NOMO-1 (cell line): ENCODE results near the gene LYPD4.

ENCODE experiments used
- DNase-seq, 2 experiments: peaks; one replicate each; lab custom pipeline; 2025; ENCODE audit not compliant: unreplicated experiment in 2 of 2; lab: John Stamatoyannopoulos, UW

The LYPD4 gene

GRCh38 chr19:41853344-41853743 lies 8.9 kb upstream of the LYPD4 start:
- no peak for DNase-seq

DNA sequence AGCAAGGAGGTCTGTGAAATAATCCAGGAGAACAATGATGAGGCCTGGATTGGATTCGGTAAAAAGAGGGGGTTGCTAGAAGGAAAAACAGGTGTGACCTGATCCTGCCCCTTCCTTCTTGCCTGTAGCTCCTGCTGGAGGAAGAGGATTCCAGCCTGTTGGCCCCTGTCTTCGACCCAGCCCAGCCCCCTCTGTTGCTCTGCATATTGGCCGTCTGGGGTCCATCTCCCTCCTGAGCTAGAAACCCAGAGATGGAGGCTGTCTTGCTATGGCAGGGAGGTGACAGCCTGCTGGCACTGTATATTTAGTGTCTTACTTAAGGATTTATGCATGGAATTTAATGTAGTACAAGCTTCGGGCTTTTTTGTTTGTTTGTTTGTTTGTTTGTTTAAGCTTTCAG lies 7.0 kb upstream of the LYPD4 start:
- DNase-seq = no peak

DNA sequence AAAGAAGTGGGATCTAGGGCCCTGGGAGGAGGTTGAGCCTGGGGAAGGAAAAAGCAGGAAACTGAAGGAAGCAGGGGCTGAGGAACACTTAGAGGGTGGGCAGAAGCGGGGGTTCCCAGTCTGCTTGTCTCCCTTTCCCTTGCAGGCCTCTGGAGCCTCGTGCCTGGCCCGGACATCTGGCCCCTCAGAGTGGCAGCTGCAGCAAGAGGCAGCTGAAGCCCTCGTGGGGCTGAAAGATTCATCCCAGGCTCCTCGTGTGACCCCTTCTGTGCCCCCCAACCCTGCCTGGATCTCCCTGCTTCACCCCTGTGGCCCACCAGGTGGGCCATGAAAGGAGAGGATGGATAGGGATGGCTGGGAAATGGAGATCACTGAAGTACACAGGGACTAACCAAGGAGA lies 5.9 kb upstream of the LYPD4 start:
- no peak for DNase-seq

GRCh38 chr19:41849067-41849466 lies 4.6 kb upstream of the LYPD4 start:
- no peak for DNase-seq

DNA sequence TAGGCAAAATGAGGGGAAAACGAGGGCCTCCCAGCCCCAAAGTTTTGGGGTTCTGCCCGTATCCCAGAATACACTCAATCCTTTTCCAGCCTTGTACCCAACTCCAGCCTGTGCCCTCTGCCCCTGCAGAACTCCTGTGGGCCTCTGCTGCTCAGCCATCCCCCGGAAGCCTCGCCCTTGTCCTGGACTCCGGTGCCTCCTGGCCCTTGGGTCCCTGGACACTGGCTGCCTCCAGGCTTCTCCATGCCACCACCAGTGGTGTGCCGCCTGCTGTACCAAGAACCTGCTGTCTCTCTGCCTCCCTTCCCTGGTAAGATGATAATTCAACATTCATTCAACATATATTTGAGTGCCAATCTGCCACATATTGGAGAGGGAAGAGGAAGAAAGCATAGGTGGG lies 4.2 kb upstream of the LYPD4 start:
- DNase-seq = no peak

GRCh38 chr19:41847351-41848105 lies 3.0 kb upstream of the LYPD4 start:
- DNase-seq = no peak

- DNase-seq = no peak
Measured at GRCh38 chr19:41845051-41845590, 638 bp upstream of the LYPD4 start.

- DNase-seq = no peak
Measured at GRCh38 chr19:41845001-41845050, 343 bp upstream of the LYPD4 start, which contains the start of gene DMRTC2. DMRTC2 (plus strand) TSS chr19:41845042; CDS start chr19:41847429, 2,387 bp downstream.

- no peak for DNase-seq
Measured at GRCh38 chr19:41843371-41843770, 1.1 kb downstream of the LYPD4 start.

GRCh38 chr19:41839211-41839610 lies 5.3 kb downstream of the LYPD4 start:
- DNase-seq = no peak

- no peak for DNase-seq
Measured at GRCh38 chr19:41837981-41838708, 6.3 kb downstream of the LYPD4 start.

DNA sequence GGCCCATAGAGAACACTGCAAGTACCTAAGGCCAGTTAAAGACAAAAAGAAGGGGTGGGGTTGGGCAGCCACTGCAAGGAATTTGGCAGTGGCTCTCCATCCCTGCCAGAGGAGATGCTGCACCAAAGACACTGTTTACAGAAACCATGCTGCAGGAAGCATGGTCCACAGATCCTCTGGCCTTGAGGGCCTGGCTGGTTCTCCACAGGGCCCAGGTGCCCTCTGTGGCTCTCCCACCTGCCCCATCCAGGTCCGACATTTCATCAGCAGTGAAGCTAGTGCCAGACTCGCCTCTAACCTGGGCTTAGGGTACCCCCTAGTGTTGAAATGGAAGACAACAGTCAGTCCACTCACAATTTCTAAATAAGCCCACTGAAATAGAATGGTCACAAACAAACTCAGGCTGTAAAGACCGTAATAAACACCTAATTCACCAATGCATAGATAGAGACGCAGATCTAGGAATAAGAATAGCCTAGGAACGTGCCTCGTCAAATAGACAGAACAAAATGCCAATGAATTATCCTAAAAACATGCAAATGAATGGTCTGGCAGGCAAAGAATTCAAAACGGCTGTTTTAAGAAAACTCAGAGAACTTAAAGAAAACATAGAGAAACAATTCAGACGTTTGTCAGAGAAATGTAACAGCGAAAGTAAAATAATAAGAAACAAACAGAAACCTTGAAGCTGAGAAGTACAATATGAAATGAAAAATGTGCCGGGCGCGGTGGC lies 23.3 kb downstream of the LYPD4 start:
- DNase-seq = peak; percentile 29 to 65

GRCh38 chr19:41816761-41817160 lies 27.7 kb downstream of the LYPD4 start:
- DNase-seq = no peak

DNA sequence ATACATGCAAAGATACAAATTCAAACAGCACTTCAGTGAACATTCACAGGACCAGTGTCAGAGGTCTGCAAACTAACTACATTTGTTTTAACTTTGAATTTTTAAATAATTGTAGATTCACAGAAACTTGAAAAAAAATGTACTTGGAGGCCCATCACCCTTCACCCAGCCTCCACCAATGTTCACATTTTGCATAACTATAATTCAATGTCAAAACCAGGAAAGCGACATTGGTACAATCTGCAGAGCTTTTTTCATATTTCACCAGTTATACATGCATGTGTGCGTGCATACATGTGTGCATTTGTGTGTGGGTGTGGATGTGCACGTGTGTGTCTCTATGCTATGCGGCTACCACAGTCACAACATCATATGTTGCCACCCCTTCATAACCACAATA lies 29.2 kb downstream of the LYPD4 start:
- DNase-seq = no peak

- no peak for DNase-seq
Measured at GRCh38 chr19:41813911-41814310, 30.6 kb downstream of the LYPD4 start.

- no peak for DNase-seq
Measured at GRCh38 chr19:41811981-41812380, 32.5 kb downstream of the LYPD4 start.

GRCh38 chr19:41811036-41811435 lies 33.4 kb downstream of the LYPD4 start:
- peak; percentile 71 to 86 for DNase-seq

DNA sequence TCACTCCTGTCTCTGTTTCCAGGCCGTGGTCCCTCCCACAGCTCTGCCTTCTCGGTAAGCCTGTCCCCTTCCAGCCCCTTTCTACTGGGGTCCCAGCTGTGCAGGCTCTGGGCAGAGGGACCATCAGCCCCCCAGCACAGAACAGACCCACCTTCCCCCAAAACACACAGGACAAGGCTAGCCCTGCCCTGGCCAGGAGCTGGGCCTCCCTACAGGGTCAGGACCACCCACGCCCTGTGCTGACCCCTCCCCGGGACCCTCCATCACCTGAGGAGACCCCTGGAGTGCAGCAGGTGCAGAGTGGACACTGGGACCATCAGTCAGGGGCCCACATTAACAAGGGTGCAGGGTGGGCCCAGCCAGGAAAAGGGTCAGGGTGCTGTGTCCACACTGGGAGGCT lies 34.2 kb downstream of the LYPD4 start:
- no peak for DNase-seq

DNA sequence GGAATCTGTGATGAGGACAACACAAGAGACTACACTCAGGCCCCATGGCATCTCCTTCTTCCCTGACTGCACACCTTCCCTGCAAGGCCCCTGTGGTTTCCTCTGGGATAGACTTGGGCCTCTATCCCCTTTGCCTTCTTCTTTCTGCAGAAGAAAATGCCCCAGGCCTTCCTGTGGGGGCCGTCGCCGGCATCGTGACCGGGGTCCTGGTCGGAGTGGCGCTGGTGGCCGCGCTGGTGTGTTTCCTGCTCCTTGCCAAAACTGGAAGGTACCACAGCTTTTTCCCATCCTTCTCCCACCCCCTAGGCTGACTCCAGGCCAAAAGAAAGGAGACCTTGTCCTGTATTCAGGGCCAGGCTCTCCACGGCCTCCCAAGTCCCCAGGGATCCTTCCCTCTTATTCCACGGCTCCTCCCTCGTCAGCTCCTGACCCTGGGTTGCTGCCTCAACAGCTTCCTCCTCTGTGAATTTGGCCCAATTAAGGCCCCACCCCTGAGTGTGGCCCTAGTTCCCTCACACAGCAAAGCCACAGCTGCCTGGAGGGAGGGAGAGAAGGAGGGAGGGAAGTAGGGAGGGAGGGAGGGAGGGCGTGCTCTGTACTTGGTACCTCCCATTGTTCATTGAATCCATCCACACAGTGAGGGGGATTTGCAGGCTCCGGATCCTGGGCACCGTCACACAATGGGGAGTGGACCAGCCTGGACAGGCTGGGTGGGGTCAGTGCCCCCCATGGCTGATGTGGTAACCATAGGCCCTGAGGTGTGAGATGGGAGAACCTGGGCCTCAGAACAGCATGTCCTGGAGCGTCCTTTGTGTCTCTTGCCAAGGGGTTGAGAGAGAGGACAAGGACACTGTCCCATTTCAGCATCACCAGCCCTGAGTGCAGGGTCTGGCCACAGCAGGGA lies 35.6 kb downstream of the LYPD4 start:
- peak; percentile 65 to 81 for DNase-seq

DNA sequence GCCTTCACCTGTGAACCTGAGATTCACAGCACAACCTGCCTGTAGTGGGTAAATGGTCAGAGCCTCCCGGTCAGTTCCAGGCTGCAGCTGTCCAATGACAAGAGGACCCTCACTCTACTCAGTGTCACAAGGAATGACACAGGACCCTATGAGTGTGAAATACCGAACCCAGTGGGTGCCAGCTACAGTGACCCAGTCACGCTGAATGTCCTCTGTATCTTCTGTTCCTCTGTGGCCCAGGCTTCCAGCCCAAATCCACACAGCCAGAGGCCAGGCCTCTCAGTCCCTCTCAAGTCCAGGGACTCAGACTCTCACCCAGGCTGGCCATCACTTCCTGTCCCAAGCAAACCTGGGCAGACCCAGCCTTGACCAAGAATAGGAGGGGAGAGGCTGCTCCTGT lies 37.3 kb downstream of the LYPD4 start:
- no peak for DNase-seq

DNA sequence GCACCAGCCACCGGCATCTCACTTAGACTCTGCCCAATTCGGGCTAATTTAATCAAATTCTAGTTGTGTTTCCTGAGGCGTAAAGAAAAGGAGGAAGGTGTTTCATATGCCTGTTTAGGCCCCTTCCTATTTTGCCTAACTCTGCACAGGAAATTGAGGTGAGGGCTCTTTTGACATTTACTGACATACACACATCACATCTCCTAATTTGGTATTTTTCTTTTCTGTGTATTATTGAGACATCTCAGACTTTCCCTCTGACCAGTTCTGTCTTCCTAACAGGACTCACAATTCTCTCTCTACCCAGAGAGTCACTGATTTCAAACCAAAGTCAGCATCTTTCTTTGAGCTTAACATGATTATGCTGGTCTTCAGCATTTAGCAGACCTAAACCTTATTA lies 40.1 kb downstream of the LYPD4 start:
- peak in 1 of 2 experiments; percentile 19 for DNase-seq
